ENCODE data around the gene SLC9B2.
A peak's percentile ranks its signal among the peaks of the same experiment; 100 is the strongest.

SLC9B2 gene

DNA sequence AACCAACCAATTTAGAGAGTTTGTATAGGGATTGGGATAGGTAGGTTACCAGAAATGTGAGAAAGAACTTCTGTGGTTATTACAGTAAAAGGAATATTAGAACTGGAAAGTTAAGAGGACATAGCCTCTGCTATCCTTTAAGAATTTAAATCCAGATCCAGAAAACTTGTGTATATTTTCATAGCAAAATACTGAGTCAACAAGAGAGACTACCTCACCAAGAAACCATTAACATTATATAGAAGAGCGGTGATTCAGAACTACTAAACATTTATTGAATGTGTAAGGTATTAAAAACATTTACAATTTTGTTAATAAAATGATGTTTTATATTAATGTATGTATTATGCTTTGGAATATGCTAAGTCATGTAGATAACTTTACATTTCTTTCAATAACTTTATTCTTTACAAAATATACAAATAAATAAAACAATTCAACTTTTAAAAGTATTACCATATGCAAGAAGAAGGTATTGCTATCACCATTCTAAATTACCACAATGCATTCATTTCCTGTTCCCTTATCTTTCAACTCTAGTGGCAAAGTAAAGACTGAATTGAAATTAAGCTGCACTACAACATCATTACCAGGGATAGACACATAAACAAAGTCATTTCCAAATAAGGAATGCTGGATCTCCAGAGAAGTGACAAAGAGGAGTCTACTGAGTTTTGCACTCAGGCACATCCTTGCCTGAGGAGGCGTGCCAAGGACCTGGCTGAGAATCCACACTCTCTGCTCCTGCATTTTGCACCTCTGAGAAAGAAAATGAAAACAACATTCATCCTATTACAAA, 29.2 kb upstream of the SLC9B2 start:
- TF ChIP-seq, protein P1, sequence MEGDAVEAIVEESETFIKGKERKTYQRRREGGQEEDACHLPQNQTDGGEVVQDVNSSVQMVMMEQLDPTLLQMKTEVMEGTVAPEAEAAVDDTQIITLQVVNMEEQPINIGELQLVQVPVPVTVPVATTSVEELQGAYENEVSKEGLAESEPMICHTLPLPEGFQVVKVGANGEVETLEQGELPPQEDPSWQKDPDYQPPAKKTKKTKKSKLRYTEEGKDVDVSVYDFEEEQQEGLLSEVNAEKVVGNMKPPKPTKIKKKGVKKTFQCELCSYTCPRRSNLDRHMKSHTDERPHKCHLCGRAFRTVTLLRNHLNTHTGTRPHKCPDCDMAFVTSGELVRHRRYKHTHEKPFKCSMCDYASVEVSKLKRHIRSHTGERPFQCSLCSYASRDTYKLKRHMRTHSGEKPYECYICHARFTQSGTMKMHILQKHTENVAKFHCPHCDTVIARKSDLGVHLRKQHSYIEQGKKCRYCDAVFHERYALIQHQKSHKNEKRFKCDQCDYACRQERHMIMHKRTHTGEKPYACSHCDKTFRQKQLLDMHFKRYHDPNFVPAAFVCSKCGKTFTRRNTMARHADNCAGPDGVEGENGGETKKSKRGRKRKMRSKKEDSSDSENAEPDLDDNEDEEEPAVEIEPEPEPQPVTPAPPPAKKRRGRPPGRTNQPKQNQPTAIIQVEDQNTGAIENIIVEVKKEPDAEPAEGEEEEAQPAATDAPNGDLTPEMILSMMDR (IDR thresholded peaks at IDR 0.05; ENCODE audit: control extremely low read depth, extremely low read depth, low read depth, missing control alignments) = no peak
- no peak for DNase-seq (ENCODE audit: extremely low spot score)
- POLR2A ChIA-PET = no interaction called here
- CTCF ChIA-PET = interaction anchor here (2.1 kb wide), 1 partner anchor 11 kb away, joined by 6 read pairs; no protein-coding TSS in a partner anchor

DNA sequence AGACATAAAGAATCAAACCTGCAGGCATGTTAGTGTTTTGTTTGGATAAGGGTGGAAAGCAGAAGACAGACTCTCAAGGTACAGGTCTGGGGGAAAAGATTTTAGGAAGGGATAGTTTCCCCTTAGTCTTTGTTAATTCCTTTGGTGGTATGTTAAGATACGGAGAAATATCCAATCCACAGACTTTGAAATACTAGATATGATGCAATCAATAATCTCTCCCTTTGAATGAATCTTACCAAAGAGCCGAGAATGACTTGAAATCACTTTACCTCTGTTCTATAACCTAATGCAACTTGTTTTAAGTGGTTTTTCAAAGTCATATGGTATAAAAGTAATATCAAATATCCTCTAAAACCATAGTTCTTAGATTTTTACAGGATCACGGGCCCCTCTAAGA, 28.3 kb upstream of the SLC9B2 start:
- POLR2A ChIA-PET = interaction anchor here (0.6 kb wide), 1 partner anchor 1950 kb away, joined by 4 read pairs; no protein-coding TSS in a partner anchor
- no peak for DNase-seq (ENCODE audit: extremely low spot score)

DNA sequence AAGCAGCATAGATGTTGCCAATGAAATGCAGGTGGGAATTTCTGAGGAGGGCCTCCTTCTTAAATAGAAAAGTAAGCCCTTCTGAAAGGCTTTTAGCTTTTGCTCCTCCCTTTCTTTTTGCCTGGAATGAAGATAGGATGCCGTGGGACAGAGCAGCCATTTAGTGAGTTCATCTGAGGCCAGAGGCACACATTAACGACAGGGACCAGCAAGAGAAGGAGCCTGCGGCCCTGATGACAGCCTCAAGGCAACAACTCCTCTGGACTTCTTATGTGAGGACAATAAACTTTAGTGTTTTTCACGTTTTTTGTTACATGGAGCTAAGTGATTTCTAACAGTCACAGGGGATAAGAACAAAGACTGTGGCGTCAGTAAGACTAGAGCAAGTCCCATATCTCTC, 24.1 kb upstream of the SLC9B2 start:
- TF ChIP-seq, protein P1 (IDR thresholded peaks at IDR 0.05; ENCODE audit: control extremely low read depth, extremely low read depth, low read depth, missing control alignments) = no peak
- no peak for DNase-seq (ENCODE audit: extremely low spot score)
- ChIA-PET POLR2A (no interaction called here), CTCF (interaction anchor here (0.8 to 7.8 kb wide), 15 partner anchors 10 to 668 kb away, joined by 3 to 55 read pairs (median 5); partner anchors contain the start of genes SLC9B1 and SLC9B2)

More for the DNA sequence above, 28.3 kb upstream of the SLC9B2 start:
- TF ChIP-seq, protein P1 (IDR thresholded peaks at IDR 0.05; ENCODE audit: control extremely low read depth, extremely low read depth, low read depth, missing control alignments) = no peak
- CTCF ChIA-PET = interaction anchor here (7.8 kb wide), 1 partner anchor 14 kb away, joined by 55 read pairs; no protein-coding TSS in a partner anchor

DNA sequence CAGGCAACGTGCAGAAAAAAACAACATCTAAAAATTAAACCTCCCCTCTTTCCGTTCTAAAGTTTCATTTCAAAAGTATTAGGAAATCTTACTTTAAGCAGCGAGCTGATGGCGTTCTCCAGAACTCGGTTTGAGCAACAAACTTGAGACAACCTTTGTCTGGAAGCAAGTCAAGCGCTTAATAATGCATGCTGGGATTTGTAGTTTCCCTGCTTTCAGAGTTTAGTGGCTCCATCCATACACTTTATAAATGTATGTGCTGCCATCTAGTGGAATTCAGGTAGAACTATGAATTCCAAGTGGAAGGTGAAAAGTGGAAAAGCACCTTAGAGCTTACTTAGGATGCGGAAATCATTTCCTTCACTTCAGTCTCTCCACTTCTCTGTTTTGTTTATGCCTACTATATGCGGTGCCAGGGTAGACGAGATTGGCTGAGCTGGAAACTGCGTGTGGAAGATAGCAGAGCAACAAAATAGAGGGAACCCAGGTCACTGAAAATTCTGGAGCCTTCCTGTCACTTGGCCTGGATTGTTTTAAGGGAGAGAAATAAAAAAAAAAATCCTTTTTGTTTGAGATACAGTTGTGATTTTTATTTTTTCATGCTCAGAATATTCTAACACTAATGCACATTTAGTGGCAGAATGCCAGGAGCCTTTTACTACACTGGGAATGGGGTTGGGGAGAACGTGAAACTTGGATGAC, 23.3 kb upstream of the SLC9B2 start, which contains the start of gene BDH2:
Gene BDH2 (minus strand): TSS at position 144 of the 702 bp plus-strand sequence. CDS start 3,580 bp downstream, outside the sequence.
- peak; percentile 83 for DNase-seq (ENCODE audit: extremely low spot score)
- CTCF ChIA-PET = interaction anchor here (0.6 to 7.8 kb wide), 33 partner anchors 8 to 797 kb away, joined by 3 to 55 read pairs (median 4); partner anchors contain the start of genes CISD2 and SLC9B1
- POLR2A ChIA-PET = interaction anchor here (0.6 kb wide), 1 partner anchor 315 kb away, joined by 3 read pairs; no protein-coding TSS in a partner anchor
- TF ChIP-seq, protein P1 (IDR thresholded peaks at IDR 0.05; ENCODE audit: control extremely low read depth, extremely low read depth, low read depth, missing control alignments) = peak; percentile 60

DNA sequence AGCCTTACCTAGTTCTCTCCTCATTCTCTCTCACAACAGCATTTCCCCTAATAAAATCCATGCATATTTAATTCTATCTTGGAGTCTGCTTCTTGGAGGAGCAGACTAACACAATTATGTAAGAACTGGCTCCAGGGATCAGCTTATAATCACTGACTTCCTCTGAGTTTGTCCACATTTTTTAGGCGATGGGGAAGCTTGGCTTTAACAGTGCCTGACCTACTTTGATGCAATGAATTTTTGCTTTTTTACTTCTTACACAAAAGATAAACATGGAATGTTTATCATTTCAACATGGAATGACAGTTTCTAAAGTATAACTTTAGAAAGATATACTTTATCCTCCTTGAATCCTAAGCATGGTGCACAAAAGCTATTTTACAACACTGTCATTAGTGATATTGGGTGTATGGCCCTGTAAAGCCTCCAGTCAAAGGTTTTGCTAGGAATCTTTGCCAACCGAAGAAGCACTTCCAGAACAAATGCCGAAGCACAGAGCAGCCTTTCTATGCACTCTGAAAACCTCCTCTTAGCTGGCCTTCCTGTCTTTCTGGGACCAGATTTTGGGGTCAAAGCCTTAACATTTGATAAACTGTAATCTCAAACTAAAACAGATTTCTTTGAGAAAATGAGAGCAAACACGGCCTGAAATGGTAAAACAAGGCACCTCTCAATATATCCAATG, 22.3 kb upstream of the SLC9B2 start:
- TF ChIP-seq, protein P1 (IDR thresholded peaks at IDR 0.05; ENCODE audit: control extremely low read depth, extremely low read depth, low read depth, missing control alignments) = no peak
- no peak for DNase-seq (ENCODE audit: extremely low spot score)
- ChIA-PET POLR2A (no interaction called here), CTCF (interaction anchor here (0.7 to 7.8 kb wide), 19 partner anchors 8 to 796 kb away, joined by 3 to 55 read pairs (median 5); partner anchors contain the start of gene SLC9B1)

DNA sequence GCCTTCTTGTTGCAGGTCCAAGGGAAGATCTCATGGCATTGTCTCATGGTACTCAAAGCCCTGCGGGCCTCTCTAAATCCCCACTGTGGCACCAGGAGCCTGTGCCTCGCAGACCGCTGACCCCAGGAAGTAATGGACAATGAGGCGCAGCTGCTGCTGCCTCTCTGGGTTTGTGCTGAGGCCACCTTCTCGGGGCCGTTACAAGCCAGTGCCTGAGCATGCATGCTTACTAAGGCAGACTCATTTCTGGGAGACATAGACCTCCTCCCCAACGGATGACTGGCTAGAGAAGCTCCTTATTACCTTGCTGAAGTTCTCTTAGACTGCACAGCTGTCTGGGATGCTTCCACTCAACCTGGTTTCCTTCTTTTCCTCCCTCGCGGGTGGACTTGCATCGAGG, 21.8 kb upstream of the SLC9B2 start:
- TF ChIP-seq, protein P1 (IDR thresholded peaks at IDR 0.05; ENCODE audit: control extremely low read depth, extremely low read depth, low read depth, missing control alignments) = no peak
- ChIA-PET CTCF (interaction anchor here (0.7 to 7.8 kb wide), 6 partner anchors 7 to 674 kb away, joined by 3 to 55 read pairs (median 11); no protein-coding TSS in a partner anchor), POLR2A (no interaction called here)
- no peak for DNase-seq (ENCODE audit: extremely low spot score)

Measured in GM10248 (cell line).